Upper lobe of left lung (tissue), 6 donors: ENCODE measurements around the gene CCDC87. TPM values are rescaled to one million over a fixed set of nuclear protein-coding genes. Genes with fewer than 3 reads are reported as not detected.
"Not testable (repeated sequence)": the region's sequence is repeated elsewhere in the genome, so short reads cannot be mapped to it uniquely, and the experiment has no call there.

Source experiments
- ATAC-seq, 2 donors: fragments of 200-7000 bp; cut with Tn5 transposase; one replicate each; pipeline ENCODE4 v1.9.1; 2022; ENCODE audit warnings: mild to moderate bottlenecking in 2 of 2, moderate library complexity in 2 of 2; ENCODE audit not compliant: low FRiP score in 2 of 2
- DNase-seq, 2 donors: peaks; one replicate each; pipeline ENCODE4 v3.0.0-alpha.2; 2019 to 2020
- H3K27ac ChIP-seq, 4 donors: fragments of 200-600 bp; sonication (generic); one replicate each; pipeline ENCODE4 v1.5.1; 2016 to 2019
- H3K27me3 ChIP-seq, 4 donors: fragments of 200-600 bp; sonication (generic); one replicate each; pipeline ENCODE4 v1.5.1; 2017 to 2019
- H3K36me3 ChIP-seq, 4 donors: fragments of 200-600 bp; sonication (generic); one replicate each; pipeline ENCODE4 v1.5.1; 2016 to 2019
- H3K4me1 ChIP-seq, 4 donors: fragments of 200-600 bp; sonication (generic); one replicate each; pipeline ENCODE4 v1.5.1; 2018 to 2019
- H3K4me3 ChIP-seq, 4 donors: fragments of 200-600 bp; sonication (generic); one replicate each; pipeline ENCODE4 v1.5.1; 2017 to 2019; ENCODE audit warnings: mild to moderate bottlenecking in 2 of 4, moderate library complexity in 1 of 4
- H3K9me3 ChIP-seq, 4 donors: fragments of 200-600 bp; sonication (generic); one replicate each; pipeline ENCODE4 v1.5.1; 2018 to 2019
- EP300 ChIP-seq, 4 donors: sonication (generic); formaldehyde crosslinking; IDR thresholded peaks; one replicate each; pipeline ENCODE4 v1.5.1; 2017; ENCODE audit warnings: antibody characterized with exemption in 4 of 4, control low read depth in 2 of 4
- POLR2A ChIP-seq, 4 donors: fragments of 450-650 bp; IDR thresholded peaks; one replicate each; pipeline ENCODE4 v1.5.1; 2016 to 2017; ENCODE audit warnings: antibody characterized with exemption in 4 of 4, mild to moderate bottlenecking in 2 of 4
- POLR2AphosphoS5 ChIP-seq, 2 donors: sonication (generic); formaldehyde crosslinking; IDR thresholded peaks; one replicate each; pipeline ENCODE4 v1.5.1; 2017; ENCODE audit warnings: antibody characterized with exemption in 2 of 2
- WGBS, 2 donors: methylation state at CpG; one replicate each; pipeline ENCODE4 v1.1.5; 2017 to 2018; 5-methylcytosine and 5-hydroxymethylcytosine counted together
- total RNA-seq, 6 donors: library from RNA; depleted of rRNA in 4 of 6; stranded (reverse); fragments of >200 nt in 4 of 6; gene quantifications; one replicate each; pipeline versions ENCODE4 v1.1.0 to v1.2.1, GENCODE V29; 2016 to 2021
- TF ChIP-seq, protein P1 (sequence below), 6 experiments: fragments of 450-650 bp in 4 of 6; fragments of 200-600 bp in 2 of 6; sonication (generic) in 2 of 6; IDR thresholded peaks; one replicate each; pipeline ENCODE4 v1.5.1; 2016 to 2019; ENCODE audit warnings: antibody characterized with exemption in 6 of 6
- donor health status: DM: no; HTN: no; CAD: no; lungs with moderate emphysema.
- donor health status: DM: no; HTN: yes; CAD: no; lungs with severe emphysema.

Gene CCDC87
- total RNA-seq, 6 donors from 2014 or later = 0.20 to 4.2 (median 0.44) TPM; not detected in 1

DNA sequence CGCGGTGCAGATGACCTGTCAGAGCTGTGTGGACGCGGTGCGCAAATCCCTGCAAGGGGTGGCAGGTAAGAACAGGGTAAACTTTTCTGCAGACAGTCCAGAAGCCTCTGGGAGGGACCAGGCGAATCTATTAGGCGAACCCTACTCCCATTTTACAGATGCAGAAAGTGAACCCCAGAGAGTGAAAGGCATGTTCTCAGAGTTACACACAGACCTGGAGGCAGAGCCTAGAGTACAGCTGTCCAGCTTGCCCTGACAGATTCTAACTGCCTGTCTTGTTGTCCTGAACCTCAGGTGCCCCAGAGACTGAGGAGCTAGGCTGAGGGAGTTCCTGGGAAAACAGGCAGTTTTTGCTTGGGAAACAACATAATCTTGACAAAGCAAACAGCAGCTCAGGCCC, 787 bp upstream of the CCDC87 start:
- H3K27ac ChIP-seq = peak overlapping the region; percentile 52 to 86 (median 86)
- WGBS, 2 donors = 74 to 78% methylated on average over 7 of the region's 7 CpGs
- no peaks in the 10 kb centered on the region for H3K36me3 ChIP-seq
- no peak for TF ChIP-seq POLR2A (IDR thresholded peaks at IDR 0.05)
- TF ChIP-seq EP300 (IDR thresholded peaks at IDR 0.05) = no peak
- TF ChIP-seq, protein P1, sequence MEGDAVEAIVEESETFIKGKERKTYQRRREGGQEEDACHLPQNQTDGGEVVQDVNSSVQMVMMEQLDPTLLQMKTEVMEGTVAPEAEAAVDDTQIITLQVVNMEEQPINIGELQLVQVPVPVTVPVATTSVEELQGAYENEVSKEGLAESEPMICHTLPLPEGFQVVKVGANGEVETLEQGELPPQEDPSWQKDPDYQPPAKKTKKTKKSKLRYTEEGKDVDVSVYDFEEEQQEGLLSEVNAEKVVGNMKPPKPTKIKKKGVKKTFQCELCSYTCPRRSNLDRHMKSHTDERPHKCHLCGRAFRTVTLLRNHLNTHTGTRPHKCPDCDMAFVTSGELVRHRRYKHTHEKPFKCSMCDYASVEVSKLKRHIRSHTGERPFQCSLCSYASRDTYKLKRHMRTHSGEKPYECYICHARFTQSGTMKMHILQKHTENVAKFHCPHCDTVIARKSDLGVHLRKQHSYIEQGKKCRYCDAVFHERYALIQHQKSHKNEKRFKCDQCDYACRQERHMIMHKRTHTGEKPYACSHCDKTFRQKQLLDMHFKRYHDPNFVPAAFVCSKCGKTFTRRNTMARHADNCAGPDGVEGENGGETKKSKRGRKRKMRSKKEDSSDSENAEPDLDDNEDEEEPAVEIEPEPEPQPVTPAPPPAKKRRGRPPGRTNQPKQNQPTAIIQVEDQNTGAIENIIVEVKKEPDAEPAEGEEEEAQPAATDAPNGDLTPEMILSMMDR (IDR thresholded peaks at IDR 0.05) = no peak
- TF ChIP-seq POLR2AphosphoS5 (IDR thresholded peaks at IDR 0.05) = no peak
- no peaks in the 10 kb centered on the region for H3K9me3 ChIP-seq
- H3K4me1 ChIP-seq = peaks cover 30 to 34% (median 31%) of the 10 kb centered on the region in 4 donors
- no peak for ATAC-seq
- H3K4me3 ChIP-seq = peak overlapping the region; percentile 50 to 80 (median 68)
- DNase-seq = no peak
- H3K27me3 ChIP-seq = no peaks in the 10 kb centered on the region

GRCh38 chr11:66593303-66593635, 406 bp upstream of the CCDC87 start:
- WGBS, 2 donors = 10 to 13% methylated on average over 12 of the region's 12 CpGs
- peak in 1 of 2 donors; percentile 33 for ATAC-seq
- DNase-seq = no peak
- Histone ChIP-seq H3K27me3 (no peaks in the 10 kb centered on the region), H3K4me3 (peak overlapping the region; percentile 50 to 80 (median 68)), H3K27ac (peak overlapping the region; percentile 52 to 86 (median 86)), H3K36me3 (no peaks in the 10 kb centered on the region), H3K4me1 (peaks cover 30 to 34% (median 31%) of the 10 kb centered on the region in 4 donors), H3K9me3 (no peaks in the 10 kb centered on the region)
- TF ChIP-seq POLR2A (IDR thresholded peaks at IDR 0.05) (no peak), POLR2AphosphoS5 (IDR thresholded peaks at IDR 0.05) (no peak), EP300 (IDR thresholded peaks at IDR 0.05) (no peak)
- TF ChIP-seq, protein P1 (IDR thresholded peaks at IDR 0.05) = no peak

DNA sequence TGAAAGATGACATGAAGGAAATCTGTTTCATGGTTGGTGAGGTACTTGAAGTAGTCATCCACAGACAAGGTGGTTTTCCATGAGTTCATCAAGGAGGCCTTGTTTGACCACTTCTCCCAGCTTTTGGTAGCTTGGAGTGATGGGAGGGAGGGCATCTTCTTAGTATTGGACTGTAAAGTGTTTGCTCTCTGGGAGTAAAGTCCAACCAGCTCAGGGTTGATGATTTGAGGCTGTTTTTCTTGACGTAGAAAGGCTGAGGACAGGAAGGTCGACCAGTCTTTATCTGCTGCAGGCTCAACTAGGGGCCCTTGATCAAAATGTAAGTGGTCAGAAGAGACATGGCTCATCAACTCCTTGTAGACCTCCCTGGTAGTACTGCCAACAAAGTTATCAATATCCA, 1.7 kb downstream of the CCDC87 start:
- H3K9me3 ChIP-seq = no peaks in the 10 kb centered on the region
- TF ChIP-seq POLR2AphosphoS5 (IDR thresholded peaks at IDR 0.05) = no peak
- H3K4me3 ChIP-seq = no peak overlapping the region
- ATAC-seq = no peak
- H3K36me3 ChIP-seq = no peaks in the 10 kb centered on the region
- peaks cover 30 to 34% (median 31%) of the 10 kb centered on the region in 4 donors for H3K4me1 ChIP-seq
- no peaks in the 10 kb centered on the region for H3K27me3 ChIP-seq
- WGBS, 2 donors = 88% methylated on average over 2 of the region's 2 CpGs; no CpG with 5 or more reads in 1 of the 2 donors
- no peak overlapping the region for H3K27ac ChIP-seq
- DNase-seq = no peak

DNA sequence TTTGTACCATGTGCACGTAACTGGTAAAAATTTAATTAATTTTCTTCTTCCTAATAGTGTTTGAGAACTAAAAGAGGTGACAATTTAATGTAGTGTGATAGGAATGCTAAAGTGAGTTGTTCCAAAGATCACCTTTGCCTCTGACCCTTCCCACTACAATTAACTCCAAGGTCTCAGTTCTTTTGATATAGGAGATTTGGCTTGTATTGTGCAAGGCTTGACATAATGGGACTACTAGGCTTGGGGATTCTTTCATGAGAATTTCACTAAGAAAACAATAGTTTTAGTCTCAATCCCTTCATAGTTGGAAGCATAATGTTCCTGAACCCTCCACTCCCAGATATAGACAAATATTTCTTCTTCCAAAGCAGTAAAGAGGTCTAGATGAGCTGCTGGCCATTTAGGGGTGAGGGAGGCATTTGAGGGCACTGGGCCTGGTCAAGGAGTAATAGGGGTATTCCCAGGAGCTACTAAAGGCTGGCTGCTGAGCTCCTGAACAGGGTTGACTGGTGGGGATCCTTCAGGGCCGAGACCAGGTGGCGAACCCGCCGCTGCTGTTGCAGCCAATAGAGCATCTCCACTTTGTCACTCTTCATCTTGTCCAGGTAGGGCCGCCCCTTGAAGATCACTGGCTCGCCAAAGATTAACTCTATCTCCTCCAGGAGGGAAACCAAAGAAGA, 2.7 kb downstream of the CCDC87 start:
- H3K27ac ChIP-seq = no peak overlapping the region
- DNase-seq = no peak
- H3K4me3 ChIP-seq = no peak overlapping the region
- 87 to 98% methylated on average over 7 of the region's 7 CpGs for WGBS, 2 donors
- no peak for ATAC-seq
- H3K27me3 ChIP-seq = no peaks in the 10 kb centered on the region
- no peaks in the 10 kb centered on the region for H3K36me3 ChIP-seq
- no peaks in the 10 kb centered on the region for H3K9me3 ChIP-seq
- TF ChIP-seq EP300 (IDR thresholded peaks at IDR 0.05) (no peak), POLR2A (IDR thresholded peaks at IDR 0.05) (no peak), POLR2AphosphoS5 (IDR thresholded peaks at IDR 0.05) (no peak)
- TF ChIP-seq, protein P1 (IDR thresholded peaks at IDR 0.05) = no peak
- peaks cover 21 to 26% (median 25%) of the 10 kb centered on the region in 4 donors for H3K4me1 ChIP-seq

DNA sequence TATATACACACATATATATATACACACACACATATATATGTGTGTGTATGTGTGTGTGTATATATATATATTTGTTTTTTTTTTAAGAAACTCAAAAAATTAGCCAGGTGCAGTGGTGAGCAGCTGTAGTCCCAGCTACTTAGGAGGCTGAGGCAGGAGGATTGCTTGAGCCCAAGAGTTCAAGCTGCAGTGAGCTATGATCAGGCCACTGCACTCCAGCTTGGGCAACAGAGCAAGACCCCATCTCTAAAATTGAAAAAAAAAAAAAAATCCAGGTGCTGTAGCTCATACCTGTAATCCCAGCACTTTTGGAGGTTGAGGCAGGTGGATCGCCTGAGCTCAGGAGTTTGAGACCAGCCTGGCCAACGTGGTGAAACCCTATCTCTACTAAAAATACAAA, 3.5 kb downstream of the CCDC87 start:
- H3K36me3 ChIP-seq, H3K27me3 ChIP-seq, ATAC-seq, H3K4me3 ChIP-seq, H3K9me3 ChIP-seq, H3K27ac ChIP-seq, DNase-seq: not testable (repeated sequence)
- peaks cover 15 to 18% (median 17%) of the 10 kb centered on the region in 4 donors for H3K4me1 ChIP-seq
- 64 to 65% methylated on average over 2 of the region's 2 CpGs for WGBS, 2 donors

DNA sequence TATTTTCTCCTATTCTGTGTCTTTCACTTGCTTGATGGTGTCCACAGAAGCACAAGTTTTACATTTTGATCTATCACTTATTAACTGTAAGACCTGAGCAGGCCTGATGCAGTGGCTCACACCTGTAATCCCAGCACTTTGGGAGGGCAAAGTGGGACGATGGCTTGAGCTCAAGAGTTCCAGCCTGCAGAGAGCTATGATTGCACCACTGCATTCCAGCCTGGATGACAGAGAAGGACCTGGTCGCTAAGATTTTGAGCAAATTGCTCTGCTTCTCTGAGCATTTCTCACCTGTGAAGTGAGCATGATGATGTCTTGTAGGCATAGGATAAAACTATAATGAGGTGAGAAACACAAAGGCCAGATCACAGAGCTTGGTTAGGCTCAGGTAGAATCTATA, 6.7 kb downstream of the CCDC87 start:
- DNase-seq (no peak), ATAC-seq (no peak)
- H3K9me3 ChIP-seq = no peaks in the 10 kb centered on the region
- WGBS, 2 donors = 54 to 70% methylated on average over 2 of the region's 2 CpGs
- H3K4me1 ChIP-seq = no peaks in the 10 kb centered on the region
- H3K27me3 ChIP-seq = no peaks in the 10 kb centered on the region
- no peaks in the 10 kb centered on the region for H3K36me3 ChIP-seq
- H3K27ac ChIP-seq = no peak overlapping the region
- no peak overlapping the region for H3K4me3 ChIP-seq
- TF ChIP-seq, protein P1 (IDR thresholded peaks at IDR 0.05) = no peak
- TF ChIP-seq POLR2A (IDR thresholded peaks at IDR 0.05) (no peak), EP300 (IDR thresholded peaks at IDR 0.05) (no peak), POLR2AphosphoS5 (IDR thresholded peaks at IDR 0.05) (no peak)

GRCh38 chr11:66585447-66585846, 7.4 kb downstream of the CCDC87 start:
- H3K27me3 ChIP-seq, DNase-seq, H3K9me3 ChIP-seq, H3K27ac ChIP-seq, ATAC-seq, H3K4me1 ChIP-seq, H3K4me3 ChIP-seq, H3K36me3 ChIP-seq: not testable (repeated sequence)
- 92 to 100% methylated on average over 1 of the region's 1 CpG for WGBS, 2 donors

DNA sequence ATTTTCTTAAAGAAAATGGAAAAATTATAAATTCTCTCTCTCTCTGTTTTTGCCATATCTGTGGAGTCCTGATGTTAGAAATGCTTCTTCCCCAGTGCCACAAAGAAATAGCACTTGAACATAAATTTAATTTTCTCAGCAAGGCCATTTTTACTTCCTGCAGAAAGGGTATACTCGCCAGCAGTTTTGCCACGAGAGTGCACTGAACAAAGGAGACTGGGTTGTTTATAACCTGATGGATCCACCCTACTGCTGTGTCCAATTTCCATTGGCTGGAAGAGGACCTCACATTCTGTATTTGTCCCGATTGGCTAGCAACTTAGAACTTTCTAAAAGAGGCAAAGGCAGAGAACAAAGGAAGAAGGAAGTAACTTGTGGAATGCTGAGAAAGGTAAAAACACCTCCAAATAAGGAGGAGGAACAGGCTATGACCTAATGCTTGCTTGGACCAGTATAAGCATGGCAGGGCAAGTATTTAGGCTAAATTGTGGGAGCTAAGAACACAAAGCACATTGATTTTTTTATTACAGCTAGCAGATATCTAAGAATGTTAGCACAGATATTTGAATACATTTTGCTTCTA, 10.2 kb downstream of the CCDC87 start:
- DNase-seq, ATAC-seq, H3K4me3 ChIP-seq, H3K27ac ChIP-seq, H3K36me3 ChIP-seq, H3K27me3 ChIP-seq, H3K9me3 ChIP-seq, H3K4me1 ChIP-seq: not testable (repeated sequence)
- WGBS, 2 donors = 83 to 91% methylated on average over 3 of the region's 3 CpGs
